Prostate gland (tissue), 2 donors: ENCODE results near the gene REPIN1. TPM values are rescaled to one million over a fixed set of nuclear protein-coding genes. Genes with fewer than 3 reads are reported as not detected.

Experiments used
- DNase-seq: peaks from one replicate; pipeline ENCODE4 v3.0.0-alpha.2; 2019; ENCODE audit warnings: low spot score
- H3K27ac ChIP-seq, 2 donors: fragments of 200-600 bp; sonication (generic); 2 replicates each; pipeline ENCODE4 v1.5.1; 2017 to 2019
- H3K27me3 ChIP-seq: fragments of 200-600 bp; sonication (generic); replicated peaks from 2 replicates; pipeline ENCODE4 v1.5.1; 2019; ENCODE audit not compliant: insufficient read depth
- H3K36me3 ChIP-seq, 2 donors: fragments of 200-600 bp; sonication (generic); 1 replicate in 1 of 2; 2 replicates in 1 of 2; pipeline versions ENCODE4 v1.5.1 to v1.8.1; 2017 to 2019
- H3K4me1 ChIP-seq: fragments of 200-600 bp; sonication (generic); replicated peaks from 2 replicates; pipeline ENCODE4 v1.5.1; 2019
- H3K4me3 ChIP-seq, 2 donors: fragments of 200-600 bp; sonication (generic); 2 replicates each; pipeline ENCODE4 v1.5.1; 2017 to 2019
- H3K9me3 ChIP-seq: fragments of 200-600 bp; sonication (generic); 2 replicates; pipeline ENCODE4 v1.5.1; 2017
- POLR2A ChIP-seq: fragments of 450-650 bp; IDR thresholded peaks from one replicate; pipeline ENCODE4 v1.6.1; 2016; ENCODE audit warnings: antibody characterized with exemption, mild to moderate bottlenecking
- POLR2AphosphoS5 ChIP-seq: sonication (generic); formaldehyde crosslinking; IDR thresholded peaks from one replicate; pipeline ENCODE4 v1.6.1; 2017; ENCODE audit warnings: antibody characterized with exemption
- WGBS: methylation state at CpG from one replicate; pipeline ENCODE4 v1.1.5; 2018; 5-methylcytosine and 5-hydroxymethylcytosine counted together
- intact Hi-C: fragments of 100-400 bp; cut with DNase I; formaldehyde crosslinking; loops from one replicate; pipeline ENCODE4 v1.14.2; 2022
- total RNA-seq, 2 donors: library from RNA; depleted of rRNA; stranded (reverse); fragments of >200 nt; gene quantifications; one replicate each; pipeline ENCODE4 v1.1.0, GENCODE V29; 2016
- TF ChIP-seq, protein P1 (sequence below), 4 experiments: fragments of 200-600 bp in 2 of 4; fragments of 450-650 bp in 2 of 4; sonication (generic) in 2 of 4; IDR thresholded peaks; 1 replicate in 3 of 4; 2 replicates in 1 of 4; pipeline ENCODE4 v1.5.1; 2016 to 2019; ENCODE audit warnings: antibody characterized with exemption in 4 of 4, mild to moderate bottlenecking in 2 of 4, moderate library complexity in 2 of 4

REPIN1 gene
- total RNA-seq, 2 donors from 2014 or later: 150 to 171 TPM

- intact Hi-C loops: loop anchor here (1.0 kb wide), 1 partner anchor 9 kb away; the partner anchor contains the start of gene REPIN1
- WGBS: 50% methylated on average over 4 of the region's 4 CpGs
- TF ChIP-seq POLR2AphosphoS5 (no peak), POLR2A (no peak)
- TF ChIP-seq, protein P1, sequence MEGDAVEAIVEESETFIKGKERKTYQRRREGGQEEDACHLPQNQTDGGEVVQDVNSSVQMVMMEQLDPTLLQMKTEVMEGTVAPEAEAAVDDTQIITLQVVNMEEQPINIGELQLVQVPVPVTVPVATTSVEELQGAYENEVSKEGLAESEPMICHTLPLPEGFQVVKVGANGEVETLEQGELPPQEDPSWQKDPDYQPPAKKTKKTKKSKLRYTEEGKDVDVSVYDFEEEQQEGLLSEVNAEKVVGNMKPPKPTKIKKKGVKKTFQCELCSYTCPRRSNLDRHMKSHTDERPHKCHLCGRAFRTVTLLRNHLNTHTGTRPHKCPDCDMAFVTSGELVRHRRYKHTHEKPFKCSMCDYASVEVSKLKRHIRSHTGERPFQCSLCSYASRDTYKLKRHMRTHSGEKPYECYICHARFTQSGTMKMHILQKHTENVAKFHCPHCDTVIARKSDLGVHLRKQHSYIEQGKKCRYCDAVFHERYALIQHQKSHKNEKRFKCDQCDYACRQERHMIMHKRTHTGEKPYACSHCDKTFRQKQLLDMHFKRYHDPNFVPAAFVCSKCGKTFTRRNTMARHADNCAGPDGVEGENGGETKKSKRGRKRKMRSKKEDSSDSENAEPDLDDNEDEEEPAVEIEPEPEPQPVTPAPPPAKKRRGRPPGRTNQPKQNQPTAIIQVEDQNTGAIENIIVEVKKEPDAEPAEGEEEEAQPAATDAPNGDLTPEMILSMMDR (IDR thresholded peaks at IDR 0.05): no peak
- H3K9me3 ChIP-seq: no peaks in the 10 kb centered on the region
- H3K27me3 ChIP-seq: no peaks in the 10 kb centered on the region
- H3K4me3 ChIP-seq: no peak overlapping the region
- peak overlapping the region; percentile 93 to 94 for H3K27ac ChIP-seq
- no peak for DNase-seq
- H3K4me1 ChIP-seq: peaks cover 20% of the 10 kb centered on the region
- H3K36me3 ChIP-seq: no peaks in the 10 kb centered on the region
Measured at GRCh38 chr7:150377635-150378034, 9.0 kb downstream of the REPIN1 start.

DNA sequence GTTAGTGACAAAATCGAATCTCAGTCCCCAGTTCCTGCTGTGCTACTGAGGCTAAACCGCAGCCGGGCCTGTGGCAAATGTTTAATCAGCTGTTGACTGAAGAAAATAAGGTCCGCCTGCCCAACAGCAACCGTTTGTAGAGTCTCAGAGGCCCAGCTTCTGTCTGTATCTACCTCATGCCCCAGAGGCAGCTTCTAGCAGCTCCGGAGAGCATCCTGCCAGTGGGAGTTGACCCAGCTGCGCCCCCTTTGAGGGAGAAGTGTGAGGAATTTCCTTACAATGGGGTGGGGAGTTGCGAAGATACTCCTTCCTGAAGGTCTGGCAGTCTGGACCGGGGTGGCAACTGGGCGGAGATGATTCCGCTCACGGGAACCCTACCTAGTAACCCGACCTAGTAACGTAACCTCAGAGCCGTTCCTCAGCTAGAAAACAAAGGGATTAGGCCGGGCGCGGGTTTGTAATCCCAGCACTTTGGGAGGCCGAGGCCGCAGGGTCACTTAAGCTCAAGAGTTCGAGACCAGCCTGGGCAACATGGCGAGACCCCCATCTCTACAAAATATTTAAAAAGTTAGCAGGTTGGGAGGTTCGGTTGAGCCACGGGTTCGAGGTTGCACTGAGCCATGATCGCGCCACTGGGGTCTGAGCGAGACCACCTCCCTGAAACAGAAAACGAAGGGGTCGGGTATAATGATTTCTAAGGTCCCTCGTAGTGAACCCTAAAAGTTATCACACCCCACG lies 9.7 kb downstream of the REPIN1 start:
- intact Hi-C loops: loop anchor here (1.0 kb wide), 1 partner anchor 10 kb away; the partner anchor contains the start of gene REPIN1
- Histone ChIP-seq H3K27ac (peak overlapping the region; percentile 93 to 94), H3K27me3 (no peaks in the 10 kb centered on the region), H3K9me3 (no peaks in the 10 kb centered on the region), H3K36me3 (no peaks in the 10 kb centered on the region), H3K4me1 (peaks cover 19% of the 10 kb centered on the region), H3K4me3 (peak overlapping the region; percentile 89 to 95)
- peak; percentile 59 for DNase-seq
- peak; percentile 24 for TF ChIP-seq POLR2A
- peak; percentile 38 for TF ChIP-seq POLR2AphosphoS5
- TF ChIP-seq, protein P1 (IDR thresholded peaks at IDR 0.05): peak in 1 of 4 experiments; percentile 4
- WGBS: 4% methylated on average over 32 of the region's 32 CpGs

- Histone ChIP-seq H3K4me3 (peak within 1 kb of the TSS; percentile 89 to 95), H3K4me1 (peaks cover 17% of the 10 kb centered on the region), H3K27me3 (no peaks in the 10 kb centered on the region), H3K9me3 (no peaks in the 10 kb centered on the region), H3K36me3 (no peaks in the 10 kb centered on the region), H3K27ac (peak within 1 kb of the TSS; percentile 93 to 94)
- DNase-seq: peak; percentile 98
- TF ChIP-seq, protein P1 (IDR thresholded peaks at IDR 0.05): peak in 2 of 4 experiments; percentile 23
- TF ChIP-seq POLR2A (peak; percentile 76), POLR2AphosphoS5 (peak; percentile 69)
- intact Hi-C loops: loop anchor here (1.0 kb wide), 1 partner anchor 11 kb away; the partner anchor contains the start of gene REPIN1
- under 1% methylated on average over 49 of the region's 60 CpGs for WGBS
Measured at GRCh38 chr7:150378853-150379440, 10.3 kb downstream of the REPIN1 start, which contains the start of gene ZNF775. TSS of gene ZNF775 (plus strand) at chr7:150379330. CDS start at chr7:150388471, 9,141 bp downstream.

- no peaks in the 10 kb centered on the region for H3K36me3 ChIP-seq
- intact Hi-C loops: loop anchor here (10.0 kb wide), 1 partner anchor 85 kb away; no protein-coding TSS in a partner anchor
- H3K4me1 ChIP-seq: peaks cover 16% of the 10 kb centered on the region
- H3K27ac ChIP-seq: peak overlapping the region; percentile 93 to 94
- no peak for TF ChIP-seq POLR2AphosphoS5
- 2% methylated on average over 52 of the region's 52 CpGs for WGBS
- peak overlapping the region; percentile 89 to 95 for H3K4me3 ChIP-seq
- no peaks in the 10 kb centered on the region for H3K27me3 ChIP-seq
- DNase-seq: no peak
- no peaks in the 10 kb centered on the region for H3K9me3 ChIP-seq
Measured at GRCh38 chr7:150379441-150380379, 11.1 kb downstream of the REPIN1 start.
